WTC11 (cell line): ENCODE measurements around the gene FAM193A. TPM values are rescaled to one million over a fixed set of nuclear protein-coding genes. Genes with fewer than 3 reads are reported as not detected.

Experiments
- MYBL2 ChIP-seq: sonication (generic); formaldehyde crosslinking; IDR thresholded peaks from 2 replicates; pipeline ENCODE4 v1.8.1; 2023; ENCODE audit warnings: mild to moderate bottlenecking, moderate library complexity, missing genetic modification reagents
- RELA ChIP-seq: sonication (generic); formaldehyde crosslinking; IDR thresholded peaks from 2 replicates; pipeline ENCODE4 v1.8.1; 2022; ENCODE audit warnings: missing genetic modification reagents, mild to moderate bottlenecking, borderline replicate concordance
- total RNA-seq: library from RNA; stranded (reverse); gene quantifications from 3 replicates; pipeline ENCODE4 v1.2.3, GENCODE V29; 2021

FAM193A gene
- total RNA-seq, 1 experiment from 2014 or later, result 28.1 TPM

GRCh38 chr4:2781911-2782310 is 245.5 kb downstream of the FAM193A start (continued):
- TF ChIP-seq RELA (CRISPR knock-in tag) (no peak), MYBL2 (CRISPR knock-in tag) (no peak)

Other genes with a start within 250 kb of the FAM193A start
- 4.5 to 7.8 TPM (median 6.0 TPM) in 3 replicates for gene ZFYVE28, start 118.0 kb upstream of the FAM193A start, total RNA-seq
- 0.23 to 0.41 TPM in 2 of 3 replicates, not detected in the other for gene CFAP99, start 117.7 kb upstream of the FAM193A start, total RNA-seq
- gene RNF4, start 67.5 kb upstream of the FAM193A start, total RNA-seq, result 77.8 to 87.3 TPM (median 82.5 TPM) in 3 replicates
- 39.3 to 44.4 TPM (median 41.5 TPM) in 3 replicates for gene TNIP2, start 219.7 kb downstream of the FAM193A start, total RNA-seq